ENCODE data around the gene DOCK1.

DOCK1 gene

DNA sequence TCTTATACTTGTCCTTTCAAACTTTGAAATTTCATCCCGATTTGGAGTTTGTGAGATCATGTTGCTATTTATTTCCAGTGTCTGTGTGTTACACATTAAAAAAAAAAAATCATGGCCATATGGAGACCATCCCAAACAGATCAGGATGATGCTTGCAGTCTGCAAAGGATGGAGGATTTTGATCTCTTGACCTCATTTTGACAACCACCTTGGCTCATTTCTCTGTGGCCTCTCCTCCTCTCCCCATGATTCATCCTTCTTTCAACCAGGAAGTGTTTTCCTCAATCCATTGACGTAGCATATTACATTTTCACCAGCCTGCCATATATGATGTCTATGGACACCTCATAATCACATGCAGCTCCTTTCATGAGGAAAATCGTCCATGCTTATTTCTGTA is 360.1 kb downstream of the DOCK1 start:
- no peak overlapping the region for H2BK5ac ChIP-seq (ENCODE audit: low read length)
- no peak overlapping the region for H3K4me3 ChIP-seq (ENCODE audit: low read length in 2 of 2)
- no peak for DNase-seq (ENCODE audit: low spot score)
- no CpG with 5 or more reads among the region's 3 CpGs for WGBS, 2 donors (ENCODE audit: extremely low coverage in 2 of 2, insufficient read length in 2 of 2, insufficient replicate concordance in 1 of 2)
- no peak overlapping the region for H2AFZ ChIP-seq (ENCODE audit: low read length)
- H3K27ac ChIP-seq (replicated peaks; ENCODE audit: low read length) = no peak overlapping the region
- no peak overlapping the region for H3K14ac ChIP-seq (ENCODE audit: low read length)
- no peak overlapping the region for H2BK12ac ChIP-seq (ENCODE audit: low read length)
- H2AK5ac ChIP-seq (ENCODE audit: low read depth, low read length) = no peak overlapping the region
- peaks cover 4 to 13% of the 10 kb centered on the region in 2 donors for H3K36me3 ChIP-seq (replicated peaks in 1 of 2; ENCODE audit: control insufficient read depth in 2 of 2, insufficient read depth in 2 of 2, low read length in 2 of 2)
- no peak overlapping the region for H2BK15ac ChIP-seq (ENCODE audit: low read length)
- no peaks in the 10 kb centered on the region for H3K79me1 ChIP-seq (ENCODE audit: low read depth, low read length)
- no peak overlapping the region for H3K18ac ChIP-seq (ENCODE audit: low read length)
- no peak overlapping the region for H2BK120ac ChIP-seq (ENCODE audit: low read depth, low read length)
- no peak overlapping the region for H3K4ac ChIP-seq (ENCODE audit: low read length)
- H3K9ac ChIP-seq (ENCODE audit: low read depth, low read length, poor library complexity) = no peak overlapping the region
- H4K8ac ChIP-seq (ENCODE audit: low read depth, low read length) = no peak overlapping the region
- no peaks in the 10 kb centered on the region for H3K4me1 ChIP-seq (ENCODE audit: control insufficient read depth in 2 of 2, insufficient read depth in 1 of 2, low read depth in 1 of 2, low read length in 2 of 2)
- no peaks in the 10 kb centered on the region for H3K27me3 ChIP-seq (ENCODE audit: control insufficient read depth in 3 of 3, insufficient read depth in 3 of 3, low read depth in 1 of 3, low read length in 3 of 3)
- H3K23ac ChIP-seq (ENCODE audit: low read depth, low read length, poor library complexity) = no peak overlapping the region
- no peak overlapping the region for H4K91ac ChIP-seq (ENCODE audit: low read depth, low read length, poor library complexity)
- H3K4me2 ChIP-seq (ENCODE audit: insufficient read depth, low read length, poor library complexity, severe bottlenecking) = no peak overlapping the region
- peaks cover 0 to 3% of the 10 kb centered on the region in 2 donors for H3K9me3 ChIP-seq (replicated peaks in 1 of 2; ENCODE audit: control insufficient read depth in 2 of 2, insufficient read depth in 1 of 2, low read depth in 1 of 2, low read length in 2 of 2)

DNA sequence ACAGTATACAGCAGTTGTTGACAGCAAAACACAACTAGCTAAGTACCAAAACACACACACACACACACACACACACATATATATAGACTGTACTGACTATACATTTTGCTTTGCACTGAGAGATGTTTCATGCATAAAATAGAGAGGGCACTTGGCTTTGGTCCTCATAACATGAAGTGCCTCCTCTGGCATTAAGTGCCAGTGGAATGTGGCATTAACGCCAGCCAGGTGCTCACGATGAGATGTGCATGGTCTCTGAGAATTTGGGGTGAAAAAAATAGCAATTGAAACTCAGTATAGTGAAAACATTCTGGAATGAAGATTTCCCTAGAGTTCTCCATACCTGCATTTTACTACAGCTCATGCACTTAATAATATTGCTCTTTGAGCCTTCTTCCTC is 361.2 kb downstream of the DOCK1 start:
- H3K79me1 ChIP-seq (ENCODE audit: low read depth, low read length) = no peaks in the 10 kb centered on the region
- H2BK5ac ChIP-seq (ENCODE audit: low read length) = no peak overlapping the region
- no peak overlapping the region for H2AK5ac ChIP-seq (ENCODE audit: low read depth, low read length)
- no peak overlapping the region for H2AFZ ChIP-seq (ENCODE audit: low read length)
- DNase-seq (ENCODE audit: low spot score) = no peak
- no peak overlapping the region for H3K27ac ChIP-seq (replicated peaks; ENCODE audit: low read length)
- no peak overlapping the region for H3K18ac ChIP-seq (ENCODE audit: low read length)
- H3K4ac ChIP-seq (ENCODE audit: low read length) = no peak overlapping the region
- whole genome bisulfite sequencing, 2 donors (ENCODE audit: extremely low coverage in 2 of 2, insufficient read length in 2 of 2, insufficient replicate concordance in 1 of 2) = no CpG with 5 or more reads among the region's 2 CpGs
- no peaks in the 10 kb centered on the region for H3K4me1 ChIP-seq (ENCODE audit: control insufficient read depth in 2 of 2, insufficient read depth in 1 of 2, low read depth in 1 of 2, low read length in 2 of 2)
- no peak overlapping the region for H3K14ac ChIP-seq (ENCODE audit: low read length)
- no peak overlapping the region for H2BK15ac ChIP-seq (ENCODE audit: low read length)
- peaks cover 0 to 8% of the 10 kb centered on the region in 2 donors for H3K36me3 ChIP-seq (replicated peaks in 1 of 2; ENCODE audit: control insufficient read depth in 2 of 2, insufficient read depth in 2 of 2, low read length in 2 of 2)
- no peak overlapping the region for H3K4me3 ChIP-seq (ENCODE audit: low read length in 2 of 2)
- no peaks in the 10 kb centered on the region for H3K27me3 ChIP-seq (ENCODE audit: control insufficient read depth in 3 of 3, insufficient read depth in 3 of 3, low read depth in 1 of 3, low read length in 3 of 3)
- no peak overlapping the region for H3K9ac ChIP-seq (ENCODE audit: low read depth, low read length, poor library complexity)
- no peak overlapping the region for H3K4me2 ChIP-seq (ENCODE audit: insufficient read depth, low read length, poor library complexity, severe bottlenecking)
- H4K91ac ChIP-seq (ENCODE audit: low read depth, low read length, poor library complexity) = no peak overlapping the region
- no peaks in the 10 kb centered on the region for H3K9me3 ChIP-seq (replicated peaks in 1 of 2; ENCODE audit: control insufficient read depth in 2 of 2, insufficient read depth in 1 of 2, low read depth in 1 of 2, low read length in 2 of 2)
- H2BK120ac ChIP-seq (ENCODE audit: low read depth, low read length) = no peak overlapping the region
- H4K8ac ChIP-seq (ENCODE audit: low read depth, low read length) = no peak overlapping the region
- no peak overlapping the region for H2BK12ac ChIP-seq (ENCODE audit: low read length)
- H3K23ac ChIP-seq (ENCODE audit: low read depth, low read length, poor library complexity) = no peak overlapping the region

DNA sequence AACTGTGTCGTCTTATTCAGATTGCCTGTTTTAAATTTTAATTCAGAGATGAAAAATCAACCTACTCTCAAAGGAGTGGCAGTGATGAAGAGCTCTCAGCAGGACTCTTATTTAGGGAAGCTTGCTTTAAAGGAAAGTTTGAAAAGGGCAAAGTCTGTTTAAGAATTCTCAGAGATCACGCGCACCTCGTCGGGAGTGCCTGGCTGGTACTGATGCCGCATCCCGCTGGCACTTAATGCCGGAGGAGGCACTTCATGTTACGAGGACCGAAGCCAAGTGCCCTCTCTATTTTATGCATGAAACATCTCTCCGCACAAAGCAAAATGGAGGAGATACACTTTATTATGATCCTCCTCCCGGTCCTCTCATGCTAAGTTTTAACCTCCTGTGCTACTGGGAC is 362.2 kb downstream of the DOCK1 start:
- Histone ChIP-seq H2BK12ac (ENCODE audit: low read length) (no peak overlapping the region), H2BK5ac (ENCODE audit: low read length) (no peak overlapping the region), H4K8ac (ENCODE audit: low read depth, low read length) (no peak overlapping the region), H3K36me3 (replicated peaks in 1 of 2; ENCODE audit: control insufficient read depth in 2 of 2, insufficient read depth in 2 of 2, low read length in 2 of 2) (peaks cover 0 to 3% of the 10 kb centered on the region in 2 donors), H3K4ac (ENCODE audit: low read length) (no peak overlapping the region), H2AK5ac (ENCODE audit: low read depth, low read length) (no peak overlapping the region), H3K79me1 (ENCODE audit: low read depth, low read length) (no peaks in the 10 kb centered on the region), H3K18ac (ENCODE audit: low read length) (no peak overlapping the region), H3K9me3 (replicated peaks in 1 of 2; ENCODE audit: control insufficient read depth in 2 of 2, insufficient read depth in 1 of 2, low read depth in 1 of 2, low read length in 2 of 2) (peaks cover 0 to 2% of the 10 kb centered on the region in 2 donors), H3K4me2 (ENCODE audit: insufficient read depth, low read length, poor library complexity, severe bottlenecking) (no peak overlapping the region), H3K27me3 (ENCODE audit: control insufficient read depth in 3 of 3, insufficient read depth in 3 of 3, low read depth in 1 of 3, low read length in 3 of 3) (no peaks in the 10 kb centered on the region), H2AFZ (ENCODE audit: low read length) (no peak overlapping the region), H3K27ac (replicated peaks; ENCODE audit: low read length) (no peak overlapping the region), H2BK120ac (ENCODE audit: low read depth, low read length) (no peak overlapping the region), H3K4me3 (ENCODE audit: low read length in 2 of 2) (no peak overlapping the region), H3K23ac (ENCODE audit: low read depth, low read length, poor library complexity) (no peak overlapping the region), H4K91ac (ENCODE audit: low read depth, low read length, poor library complexity) (no peak overlapping the region), H3K14ac (ENCODE audit: low read length) (no peak overlapping the region), H3K4me1 (ENCODE audit: control insufficient read depth in 2 of 2, insufficient read depth in 1 of 2, low read depth in 1 of 2, low read length in 2 of 2) (no peaks in the 10 kb centered on the region), H3K9ac (ENCODE audit: low read depth, low read length, poor library complexity) (no peak overlapping the region), H2BK15ac (ENCODE audit: low read length) (no peak overlapping the region)
- no peak for DNase-seq (ENCODE audit: low spot score)
- no CpG with 5 or more reads among the region's 12 CpGs for WGBS, 2 donors (ENCODE audit: extremely low coverage in 2 of 2, insufficient read length in 2 of 2, insufficient replicate concordance in 1 of 2)

DNA sequence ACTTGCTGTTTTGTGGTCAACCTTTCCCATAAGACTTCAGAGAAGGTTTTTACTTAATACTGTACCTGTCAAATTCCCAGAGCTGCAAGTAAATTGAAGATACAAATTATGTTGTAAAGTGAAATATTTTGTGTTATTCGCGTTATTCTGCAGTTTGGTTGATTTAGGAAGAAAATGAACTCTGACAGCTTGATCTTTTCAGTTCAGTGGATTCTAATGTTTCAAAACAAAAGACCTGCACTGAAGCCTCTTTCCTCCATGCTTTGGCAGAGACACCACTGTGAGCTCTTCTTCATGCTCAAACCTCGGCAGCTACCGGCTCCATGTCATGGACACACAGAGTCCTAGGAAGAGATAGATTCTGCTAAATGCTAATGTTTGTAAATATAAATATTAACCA is 366.8 kb downstream of the DOCK1 start:
- Histone ChIP-seq H3K27me3 (ENCODE audit: control insufficient read depth in 3 of 3, insufficient read depth in 3 of 3, low read depth in 1 of 3, low read length in 3 of 3) (no peaks in the 10 kb centered on the region), H3K36me3 (replicated peaks in 1 of 2; ENCODE audit: control insufficient read depth in 2 of 2, insufficient read depth in 2 of 2, low read length in 2 of 2) (peaks cover 0 to 8% of the 10 kb centered on the region in 2 donors), H3K18ac (ENCODE audit: low read length) (no peak overlapping the region), H3K14ac (ENCODE audit: low read length) (no peak overlapping the region), H3K9me3 (replicated peaks in 1 of 2; ENCODE audit: control insufficient read depth in 2 of 2, insufficient read depth in 1 of 2, low read depth in 1 of 2, low read length in 2 of 2) (peaks cover 0 to 3% of the 10 kb centered on the region in 2 donors), H3K27ac (replicated peaks; ENCODE audit: low read length) (no peak overlapping the region), H3K4me1 (ENCODE audit: control insufficient read depth in 2 of 2, insufficient read depth in 1 of 2, low read depth in 1 of 2, low read length in 2 of 2) (no peaks in the 10 kb centered on the region), H2BK120ac (ENCODE audit: low read depth, low read length) (no peak overlapping the region), H3K4ac (ENCODE audit: low read length) (no peak overlapping the region), H2BK15ac (ENCODE audit: low read length) (no peak overlapping the region), H2AK5ac (ENCODE audit: low read depth, low read length) (no peak overlapping the region), H3K4me2 (ENCODE audit: insufficient read depth, low read length, poor library complexity, severe bottlenecking) (no peak overlapping the region), H4K91ac (ENCODE audit: low read depth, low read length, poor library complexity) (no peak overlapping the region), H3K4me3 (ENCODE audit: low read length in 2 of 2) (no peak overlapping the region), H3K9ac (ENCODE audit: low read depth, low read length, poor library complexity) (no peak overlapping the region), H2BK12ac (ENCODE audit: low read length) (no peak overlapping the region), H2AFZ (ENCODE audit: low read length) (no peak overlapping the region), H3K23ac (ENCODE audit: low read depth, low read length, poor library complexity) (no peak overlapping the region), H4K8ac (ENCODE audit: low read depth, low read length) (no peak overlapping the region), H2BK5ac (ENCODE audit: low read length) (no peak overlapping the region), H3K79me1 (ENCODE audit: low read depth, low read length) (no peaks in the 10 kb centered on the region)
- 100% methylated on average over 2 of the region's 4 CpGs; no CpG with 5 or more reads in 1 of the 2 donors for WGBS, 2 donors (ENCODE audit: extremely low coverage in 2 of 2, insufficient read length in 2 of 2, insufficient replicate concordance in 1 of 2)
- no peak for DNase-seq (ENCODE audit: low spot score)

Data from neuronal stem cell (in vitro differentiated cells).